Measurements from ENCODE around the gene ADA.

GRCh38 chr20:44574372-44574771 lies 77.1 kb downstream of the ADA start:
- TF ChIP-seq CTCF (IDR thresholded peaks at IDR 0.05) (no peak), POLR2A (IDR thresholded peaks at IDR 0.05) (no peak)
